Small intestine (tissue), 7 donors: ENCODE results near the gene SAP30BP. TPM values are rescaled to one million over a fixed set of nuclear protein-coding genes. Genes with fewer than 3 reads are reported as not detected.

Experiments
- DNase-seq, 2 donors: peaks; one replicate each; pipeline versions ENCODE4 v3.0.0 to v3.0.0-alpha.2; 2013
- FAIRE-seq: peaks from 2 replicates; lab custom pipeline; 2012; peaks lifted over from hg19 to GRCh38; lab: Jason Lieb, UNC
- H3K27ac ChIP-seq, 3 donors: one replicate each; pipeline ENCODE4 v1.5.1; 2013; ENCODE audit warnings: low read length in 2 of 3, mild to moderate bottlenecking in 2 of 3, control low read depth in 1 of 3, inconsistent platforms in 1 of 3, low read depth in 1 of 3, moderate library complexity in 1 of 3
- H3K27me3 ChIP-seq, 3 donors: one replicate each; pipeline ENCODE4 v1.6.1; 2013; ENCODE audit warnings: low read length in 3 of 3, inconsistent platforms in 1 of 3; ENCODE audit not compliant: control insufficient read depth in 3 of 3, insufficient read depth in 3 of 3
- H3K36me3 ChIP-seq, 3 donors: one replicate each; pipeline ENCODE4 v1.6.1; 2013; ENCODE audit warnings: low read length in 3 of 3, inconsistent platforms in 1 of 3, low read depth in 1 of 3, mild to moderate bottlenecking in 1 of 3, moderate library complexity in 1 of 3; ENCODE audit not compliant: control insufficient read depth in 3 of 3, insufficient read depth in 2 of 3
- H3K4me1 ChIP-seq, 3 donors: one replicate each; pipeline ENCODE4 v1.6.1; 2013; ENCODE audit warnings: low read length in 2 of 3, inconsistent platforms in 1 of 3, low read depth in 1 of 3, mild to moderate bottlenecking in 1 of 3, moderate library complexity in 1 of 3; ENCODE audit not compliant: control insufficient read depth in 3 of 3, insufficient read depth in 2 of 3
- H3K4me3 ChIP-seq, 3 donors: one replicate each; pipeline ENCODE4 v1.5.1; 2013; ENCODE audit warnings: low read length in 3 of 3, control low read depth in 1 of 3, inconsistent platforms in 1 of 3, low read depth in 1 of 3, mild to moderate bottlenecking in 1 of 3, moderate library complexity in 1 of 3
- H3K9me3 ChIP-seq, 2 donors: one replicate each; pipeline ENCODE4 v1.6.1; 2013; ENCODE audit warnings: low read depth in 1 of 2, low read length in 1 of 2; ENCODE audit not compliant: control insufficient read depth in 2 of 2, insufficient read depth in 1 of 2
- WGBS, 3 donors: extraction: QIAGEN DNeasy Blood & Tissue Kit; methylation state at CpG; one replicate each; pipeline ENCODE4 v1.1.7; 2013; 5-methylcytosine and 5-hydroxymethylcytosine counted together
- polyA plus RNA-seq, 4 donors: library from polyadenylated mRNA; stranded (reverse) in 3 of 4; unstranded in 1 of 4; fragments of 200-250 nt in 3 of 4; fragments of 120-200 nt in 1 of 4; gene quantifications; one replicate each; pipeline versions ENCODE4 v1.2.1 to v1.2.3, GENCODE V29; 2013
- donor health status: healthy with polysubstance abuse.
- donor health status: control.
- donor health status: control.
- donor health status: Bipolar disorder and iron deficiency.
- donor health status: healthy.

SAP30BP gene
- polyA plus RNA-seq, 4 donors: 52.6 to 92.7 (median 75.0) TPM

DNA sequence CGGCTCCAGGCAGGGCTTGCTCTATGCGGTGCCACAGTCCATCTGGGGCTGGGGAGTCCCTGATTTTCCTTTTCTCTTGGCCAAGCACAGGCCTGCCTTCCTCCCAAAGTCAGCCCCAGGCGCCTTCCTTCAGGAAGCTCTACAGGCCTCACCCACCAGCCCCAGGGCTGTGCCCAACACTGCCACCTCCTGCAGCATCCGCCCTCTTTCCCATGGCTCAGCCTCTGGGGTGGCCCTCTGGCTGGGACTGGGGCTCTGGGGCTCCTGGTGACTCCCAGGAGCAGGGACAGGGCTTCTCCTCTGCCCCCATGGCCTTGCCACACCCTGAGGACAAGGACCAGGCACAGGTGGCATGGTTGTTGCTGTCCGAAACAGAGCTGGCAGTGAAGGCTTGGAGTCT is 54.9 kb downstream of the SAP30BP start:
- H3K36me3 ChIP-seq: peaks cover 0 to 37% (median 6%) of the 10 kb centered on the region in 3 donors
- peaks cover 0 to 32% (median 0%) of the 10 kb centered on the region in 3 donors for H3K4me1 ChIP-seq
- peak overlapping the region; percentile 96 to 99 (median 97) for H3K27ac ChIP-seq
- H3K4me3 ChIP-seq: peak overlapping the region; percentile 52 to 89 (median 79)
- H3K9me3 ChIP-seq: no peaks in the 10 kb centered on the region
- H3K27me3 ChIP-seq: peaks cover 0 to 3% (median 0%) of the 10 kb centered on the region in 3 donors
- 24 to 60% (median 31%) methylated on average over 5 of the region's 5 CpGs for WGBS, 3 donors
- FAIRE-seq: no peak
- DNase-seq: peak in 1 of 2 donors; percentile 76

DNA sequence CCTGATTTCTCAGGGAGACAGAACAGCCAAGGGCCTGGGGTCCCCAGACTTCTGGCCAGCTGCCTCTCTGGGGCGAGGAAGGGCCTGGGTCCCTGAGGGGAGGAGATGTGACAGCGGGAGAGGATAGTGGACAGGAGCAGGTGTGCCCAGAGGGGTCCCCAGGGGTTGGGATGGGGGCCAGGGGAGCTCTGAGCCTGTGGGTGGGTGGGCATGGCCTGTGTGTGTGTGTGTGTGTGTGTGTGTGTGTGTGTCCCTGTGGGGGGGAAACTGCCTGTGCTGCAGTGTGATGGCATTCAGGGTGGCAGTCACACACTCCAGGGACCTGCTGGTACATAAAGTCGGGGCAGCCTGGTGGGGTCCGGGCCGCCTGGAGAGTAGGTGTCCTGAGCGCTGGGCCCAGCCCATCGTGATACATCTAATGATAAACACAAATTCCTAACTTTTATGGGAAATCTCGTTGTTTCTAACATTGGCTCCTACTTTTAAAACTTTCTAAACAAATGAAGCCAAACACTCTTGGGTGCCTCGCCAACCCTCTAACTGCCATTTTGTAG is 55.5 kb downstream of the SAP30BP start:
- H3K9me3 ChIP-seq: no peaks in the 10 kb centered on the region
- H3K36me3 ChIP-seq: peaks cover 2 to 43% (median 9%) of the 10 kb centered on the region in 3 donors
- H3K4me1 ChIP-seq: peaks cover 0 to 32% (median 0%) of the 10 kb centered on the region in 3 donors
- no peak for FAIRE-seq
- WGBS, 3 donors: 43 to 69% (median 47%) methylated on average over 9 of the region's 9 CpGs
- no peak for DNase-seq
- H3K27ac ChIP-seq: peak overlapping the region; percentile 96 to 99 (median 97)
- peaks cover 0 to 2% (median 0%) of the 10 kb centered on the region in 3 donors for H3K27me3 ChIP-seq
- peak overlapping the region; percentile 18 to 89 (median 79) for H3K4me3 ChIP-seq

DNA sequence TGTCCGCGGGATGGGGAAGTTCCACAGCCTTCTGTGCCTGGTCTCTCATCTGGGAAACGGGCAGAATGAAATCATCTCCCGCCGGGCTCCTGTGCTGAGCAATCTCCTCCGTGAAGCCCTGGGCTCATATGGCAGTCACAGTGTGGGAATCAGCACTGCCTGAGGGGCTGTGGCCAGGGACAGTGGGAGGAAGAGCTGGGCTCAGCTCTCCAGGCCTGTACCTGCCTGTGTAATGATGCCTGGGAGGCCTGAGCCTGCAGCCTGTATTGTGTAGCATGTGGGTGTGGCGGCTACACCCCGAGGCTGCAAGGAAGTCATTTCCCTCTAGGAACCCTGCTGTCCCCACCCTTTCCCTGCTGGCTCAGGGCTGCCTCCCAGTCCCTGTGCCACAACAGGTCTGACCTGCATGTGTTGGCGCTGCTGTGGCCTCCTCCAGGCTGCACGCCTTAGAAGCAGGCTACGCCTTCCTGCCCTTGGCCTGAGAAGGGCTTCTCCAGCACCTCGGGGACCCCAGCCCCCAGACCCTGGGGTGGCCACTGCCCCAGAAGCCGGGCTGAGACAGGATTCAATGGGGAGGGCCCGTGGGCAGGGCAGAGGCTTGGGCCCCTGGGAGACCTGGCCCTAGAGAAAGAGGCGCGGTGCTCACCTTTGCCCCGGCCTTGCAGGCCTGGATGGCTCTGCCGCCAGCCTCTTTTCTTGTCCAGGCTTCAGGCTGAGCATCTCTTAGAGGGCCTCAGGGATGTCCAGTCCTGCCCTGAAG is 56.2 kb downstream of the SAP30BP start:
- no peaks in the 10 kb centered on the region for H3K27me3 ChIP-seq
- FAIRE-seq: no peak

DNA sequence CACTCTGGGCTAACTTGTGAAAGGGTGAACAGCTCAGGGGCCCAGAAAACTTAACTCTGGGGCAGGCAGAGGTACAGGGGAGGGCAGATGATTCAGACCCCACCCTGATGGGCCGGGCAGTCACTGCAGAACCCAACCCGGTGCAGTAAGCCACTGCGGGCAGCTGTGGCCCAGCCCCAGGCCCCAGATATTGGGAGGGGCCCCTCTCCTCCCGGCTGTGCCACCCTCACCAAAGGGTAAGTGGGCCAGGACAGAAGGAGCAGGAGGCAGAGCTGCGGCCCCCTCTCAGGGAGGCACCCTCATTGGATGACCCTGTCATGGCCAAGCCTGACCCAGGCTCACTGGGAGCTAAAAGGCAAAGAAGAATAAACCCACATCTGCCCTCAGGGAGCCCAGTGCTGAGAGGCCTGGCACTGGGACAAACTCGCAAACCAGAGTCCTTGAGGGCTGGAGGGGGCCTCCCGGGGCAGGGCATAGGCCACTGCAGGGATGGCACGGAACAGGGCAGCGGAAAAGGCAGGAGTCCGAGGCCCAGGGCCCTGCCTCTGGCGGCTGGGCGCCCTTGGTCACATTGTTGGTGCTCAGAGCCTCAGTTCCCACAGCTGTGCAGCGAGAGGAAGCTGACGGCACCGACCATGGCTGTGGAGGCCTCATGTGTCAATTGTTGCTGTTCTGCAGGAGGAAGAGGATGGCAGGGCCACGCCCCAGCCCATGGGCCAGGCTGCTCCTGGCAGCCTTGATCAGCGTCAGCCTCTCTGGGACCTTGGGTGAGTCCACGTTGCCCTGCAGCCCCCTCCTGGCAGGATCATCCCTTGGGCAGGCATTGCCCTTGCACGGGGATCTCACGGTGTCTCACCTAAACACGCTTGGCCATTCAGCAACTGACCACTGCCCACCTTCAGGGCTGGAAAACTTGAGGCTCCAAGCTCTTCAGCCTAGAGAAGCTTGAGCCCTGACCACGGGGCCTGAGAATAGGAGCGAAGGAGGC is 57.2 kb downstream of the SAP30BP start:
- H3K36me3 ChIP-seq: peaks cover 2 to 55% (median 15%) of the 10 kb centered on the region in 3 donors
- WGBS, 3 donors: 64 to 74% (median 73%) methylated on average over 20 to 23 of the region's 23 CpGs
- peaks cover 0 to 32% (median 0%) of the 10 kb centered on the region in 3 donors for H3K4me1 ChIP-seq
- DNase-seq (no peak), FAIRE-seq (no peak)
- H3K27me3 ChIP-seq: no peaks in the 10 kb centered on the region
- H3K27ac ChIP-seq: peak overlapping the region; percentile 96 to 99 (median 97)
- H3K9me3 ChIP-seq: no peaks in the 10 kb centered on the region
- H3K4me3 ChIP-seq: peak overlapping the region in 2 of 3 donors; percentile 9 to 89

More for the DNA sequence above, 56.2 kb downstream of the SAP30BP start:
- H3K4me3 ChIP-seq: peak overlapping the region in 2 of 3 donors; percentile 79 to 89
- peak; percentile 91 to 95 for DNase-seq
- H3K27ac ChIP-seq: peak overlapping the region; percentile 96 to 99 (median 97)
- WGBS, 3 donors: 16 to 51% (median 42%) methylated on average over 18 of the region's 18 CpGs
- peaks cover 2 to 50% (median 13%) of the 10 kb centered on the region in 3 donors for H3K36me3 ChIP-seq
- H3K4me1 ChIP-seq: peaks cover 0 to 32% (median 0%) of the 10 kb centered on the region in 3 donors
- H3K9me3 ChIP-seq: no peaks in the 10 kb centered on the region

DNA sequence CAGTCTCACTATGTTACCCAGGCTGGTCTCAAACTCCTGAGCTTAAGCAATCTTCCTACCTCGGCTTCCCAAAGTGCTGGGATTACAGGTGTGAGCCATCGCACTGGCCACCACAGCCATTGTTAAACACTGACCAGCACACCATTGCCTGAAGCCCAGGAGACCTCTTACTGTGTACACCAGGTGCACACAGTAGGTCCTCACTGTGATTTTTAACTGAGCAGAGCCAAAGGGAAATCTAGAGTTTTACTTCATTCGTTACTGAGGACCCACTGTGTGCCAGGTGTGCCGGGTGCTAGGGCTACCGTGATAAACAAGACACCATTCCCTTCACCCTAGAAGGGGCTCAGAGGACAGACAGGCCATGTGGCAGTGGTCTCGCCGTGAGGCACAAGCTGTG is 58.4 kb downstream of the SAP30BP start:
- no peaks in the 10 kb centered on the region for H3K27me3 ChIP-seq
- peaks cover 0 to 28% (median 0%) of the 10 kb centered on the region in 3 donors for H3K4me1 ChIP-seq
- H3K4me3 ChIP-seq: no peak overlapping the region
- H3K9me3 ChIP-seq: no peaks in the 10 kb centered on the region
- H3K27ac ChIP-seq: no peak overlapping the region
- FAIRE-seq (no peak), DNase-seq (no peak)
- WGBS, 3 donors: 92 to 94% (median 94%) methylated on average over 7 of the region's 7 CpGs
- H3K36me3 ChIP-seq: peaks cover 4 to 67% (median 15%) of the 10 kb centered on the region in 3 donors

DNA sequence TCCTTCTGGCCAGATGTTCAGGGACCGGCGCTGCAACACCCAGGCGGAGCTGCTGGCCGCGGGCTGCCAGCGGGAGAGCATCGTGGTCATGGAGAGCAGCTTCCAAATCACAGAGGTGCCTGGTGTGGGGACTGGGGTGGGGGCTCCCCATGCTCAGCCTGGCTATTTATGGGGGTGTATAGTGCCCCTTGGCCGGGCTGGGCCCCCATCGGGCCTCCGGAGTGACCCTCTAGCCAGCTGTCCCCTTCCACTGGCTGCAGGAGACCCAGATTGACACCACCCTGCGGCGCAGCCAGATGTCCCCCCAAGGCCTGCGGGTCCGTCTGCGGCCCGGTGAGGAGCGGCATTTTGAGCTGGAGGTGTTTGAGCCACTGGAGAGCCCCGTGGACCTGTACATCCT is 60.3 kb downstream of the SAP30BP start:
- peaks cover 4 to 86% (median 15%) of the 10 kb centered on the region in 3 donors for H3K36me3 ChIP-seq
- H3K9me3 ChIP-seq: no peaks in the 10 kb centered on the region
- no peak overlapping the region for H3K4me3 ChIP-seq
- peaks cover 0 to 26% (median 0%) of the 10 kb centered on the region in 3 donors for H3K4me1 ChIP-seq
- DNase-seq: no peak
- H3K27me3 ChIP-seq: no peaks in the 10 kb centered on the region
- 92 to 96% (median 94%) methylated on average over 15 to 18 of the region's 18 CpGs for WGBS, 3 donors
- H3K27ac ChIP-seq: no peak overlapping the region
- FAIRE-seq: no peak

DNA sequence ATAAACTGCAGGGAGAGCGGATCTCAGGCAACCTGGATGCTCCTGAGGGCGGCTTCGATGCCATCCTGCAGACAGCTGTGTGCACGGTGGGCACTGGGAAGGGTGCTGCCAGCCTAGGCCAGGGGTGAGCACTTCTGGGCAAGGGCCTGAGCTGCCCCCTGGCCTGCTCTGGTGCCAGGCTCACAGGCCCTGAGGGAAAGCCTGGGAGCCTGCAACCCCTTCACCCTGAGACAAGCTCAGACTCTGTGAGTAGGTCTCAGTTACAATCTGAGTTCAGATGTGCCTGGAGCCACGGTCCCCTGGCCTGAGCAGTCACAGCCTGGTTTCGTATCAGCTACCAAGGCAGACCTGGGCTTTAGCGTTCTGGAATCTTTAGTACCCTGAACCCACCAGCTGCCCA is 62.2 kb downstream of the SAP30BP start:
- H3K36me3 ChIP-seq: peaks cover 4 to 93% (median 15%) of the 10 kb centered on the region in 3 donors
- H3K4me1 ChIP-seq: peaks cover 0 to 17% (median 0%) of the 10 kb centered on the region in 3 donors
- H3K4me3 ChIP-seq: no peak overlapping the region
- no peak overlapping the region for H3K27ac ChIP-seq
- FAIRE-seq (no peak), DNase-seq (no peak)
- no peaks in the 10 kb centered on the region for H3K9me3 ChIP-seq
- WGBS, 3 donors: 91 to 94% (median 91%) methylated on average over 7 of the region's 7 CpGs
- no peaks in the 10 kb centered on the region for H3K27me3 ChIP-seq
